GM06990 (cell line): ENCODE data around the gene SPOCK3.

Experiments used
- DNase-seq: peaks from one replicate; pipeline ENCODE4 v3.0.0-alpha.2; 2011; ENCODE audit not compliant: insufficient read length; ENCODE audit errors: extremely low read depth
- H3K27me3 ChIP-seq: replicated peaks from 2 replicates; pipeline ENCODE4 v1.6.0; 2011; ENCODE audit warnings: low read length; ENCODE audit not compliant: control insufficient read depth, insufficient read depth
- H3K36me3 ChIP-seq: 2 replicates; pipeline ENCODE4 v1.5.1; 2011; ENCODE audit warnings: low read length; ENCODE audit not compliant: control insufficient read depth, insufficient read depth
- H3K4me3 ChIP-seq: replicated peaks from 2 replicates; pipeline ENCODE4 v1.5.1; 2011; ENCODE audit warnings: low read depth, mild to moderate bottlenecking, control low read depth, low read length
- TF ChIP-seq, protein P1 (sequence below): IDR thresholded peaks from 2 replicates; pipeline ENCODE4 v1.5.1; 2011; ENCODE audit warnings: low read length, control low read depth, mild to moderate bottlenecking, inconsistent platforms; ENCODE audit not compliant: insufficient read depth, poor library complexity, severe bottlenecking

SPOCK3 gene

DNA sequence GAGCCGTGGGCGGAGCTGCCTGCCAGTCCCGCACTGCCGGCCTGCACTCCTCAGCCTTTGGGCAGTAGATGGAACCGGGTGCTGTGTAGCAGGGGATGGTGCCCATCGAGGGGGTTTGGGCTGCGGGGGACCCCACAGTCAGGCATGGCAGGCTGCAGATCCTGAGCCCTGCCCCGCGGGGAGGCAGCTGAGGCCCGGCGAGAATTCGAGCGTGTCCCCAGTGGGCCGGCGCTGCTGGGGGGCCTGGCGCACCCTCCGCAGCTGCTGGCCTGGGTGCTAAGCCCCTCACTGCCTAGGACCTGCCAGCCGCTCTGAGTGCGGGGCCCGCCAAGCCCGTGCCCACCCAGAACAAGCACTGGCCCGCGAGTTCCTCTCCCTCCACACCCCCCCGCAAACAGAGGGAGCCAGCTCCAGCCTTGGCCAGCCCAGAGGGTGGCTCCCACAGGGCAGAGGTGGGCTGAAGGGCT is 391.5 kb downstream of the SPOCK3 start:
- Histone ChIP-seq H3K4me3 (no peak overlapping the region), H3K27me3 (no peaks in the 10 kb centered on the region), H3K36me3 (no peaks in the 10 kb centered on the region)
- DNase-seq: no peak
- TF ChIP-seq, protein P1, sequence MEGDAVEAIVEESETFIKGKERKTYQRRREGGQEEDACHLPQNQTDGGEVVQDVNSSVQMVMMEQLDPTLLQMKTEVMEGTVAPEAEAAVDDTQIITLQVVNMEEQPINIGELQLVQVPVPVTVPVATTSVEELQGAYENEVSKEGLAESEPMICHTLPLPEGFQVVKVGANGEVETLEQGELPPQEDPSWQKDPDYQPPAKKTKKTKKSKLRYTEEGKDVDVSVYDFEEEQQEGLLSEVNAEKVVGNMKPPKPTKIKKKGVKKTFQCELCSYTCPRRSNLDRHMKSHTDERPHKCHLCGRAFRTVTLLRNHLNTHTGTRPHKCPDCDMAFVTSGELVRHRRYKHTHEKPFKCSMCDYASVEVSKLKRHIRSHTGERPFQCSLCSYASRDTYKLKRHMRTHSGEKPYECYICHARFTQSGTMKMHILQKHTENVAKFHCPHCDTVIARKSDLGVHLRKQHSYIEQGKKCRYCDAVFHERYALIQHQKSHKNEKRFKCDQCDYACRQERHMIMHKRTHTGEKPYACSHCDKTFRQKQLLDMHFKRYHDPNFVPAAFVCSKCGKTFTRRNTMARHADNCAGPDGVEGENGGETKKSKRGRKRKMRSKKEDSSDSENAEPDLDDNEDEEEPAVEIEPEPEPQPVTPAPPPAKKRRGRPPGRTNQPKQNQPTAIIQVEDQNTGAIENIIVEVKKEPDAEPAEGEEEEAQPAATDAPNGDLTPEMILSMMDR: no peak

DNA sequence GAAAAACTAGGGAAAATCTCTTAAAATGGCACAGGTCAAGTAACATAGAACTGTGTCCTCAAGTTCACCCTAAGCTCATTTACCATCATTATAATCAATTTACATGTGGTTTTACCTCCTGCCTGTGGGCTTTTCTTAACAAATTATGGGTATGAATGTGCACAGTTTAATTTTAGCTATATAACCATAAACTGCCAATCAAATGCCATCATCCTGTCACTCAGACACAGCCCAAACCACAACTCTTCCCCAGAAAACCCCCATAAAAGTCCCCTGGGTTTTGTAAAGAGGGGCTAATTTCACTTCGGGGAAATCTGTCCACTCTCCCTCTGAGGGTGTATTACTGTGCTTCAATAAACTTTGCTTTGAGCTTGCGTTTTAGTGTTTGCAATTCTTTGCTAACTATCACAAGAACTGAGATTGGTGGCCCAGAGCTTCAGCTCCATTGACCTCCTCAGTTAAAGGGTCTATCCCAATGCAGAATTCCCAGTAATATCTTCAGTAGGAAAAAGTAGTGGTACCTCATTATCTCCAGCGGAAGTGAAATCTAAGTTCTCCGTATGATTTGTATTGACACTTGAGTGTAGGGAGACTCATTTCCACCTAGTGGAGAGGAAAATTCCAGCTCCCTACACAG is 394.6 kb downstream of the SPOCK3 start:
- DNase-seq: peak; percentile 64
- TF ChIP-seq, protein P1: peak; percentile 13
- no peaks in the 10 kb centered on the region for H3K36me3 ChIP-seq
- no peaks in the 10 kb centered on the region for H3K27me3 ChIP-seq
- H3K4me3 ChIP-seq: no peak overlapping the region

DNA sequence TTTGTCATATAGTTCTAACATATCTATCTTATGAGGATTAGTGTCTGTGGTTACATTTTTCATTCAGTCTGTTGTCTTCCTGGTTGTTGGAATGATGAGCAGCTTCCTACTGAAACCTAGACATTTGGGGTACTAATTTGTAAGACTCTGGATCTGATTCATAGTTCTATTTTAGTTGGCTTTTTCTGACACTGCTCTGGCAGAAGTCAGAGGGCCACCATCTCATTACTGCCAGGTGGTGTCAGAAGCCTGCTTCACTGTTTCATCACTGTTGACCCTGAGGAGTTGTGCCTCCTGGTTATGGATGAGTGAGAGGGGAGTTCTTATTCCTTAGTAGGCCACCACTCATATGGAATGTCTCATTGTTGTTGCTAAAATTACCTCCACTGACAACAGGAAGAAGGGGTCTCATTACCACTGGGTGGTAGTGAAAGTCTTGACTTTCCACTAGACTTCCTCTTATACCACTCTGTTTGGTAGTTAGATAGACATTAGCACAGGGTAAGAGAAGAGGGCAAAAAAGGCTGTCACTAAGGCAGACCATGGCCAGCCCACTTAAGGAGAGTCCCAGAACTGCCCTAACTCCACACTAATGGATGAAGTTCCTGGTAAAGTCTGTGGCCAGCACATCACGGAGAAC is 395.2 kb downstream of the SPOCK3 start:
- TF ChIP-seq, protein P1: no peak
- Histone ChIP-seq H3K27me3 (no peaks in the 10 kb centered on the region), H3K4me3 (no peak overlapping the region)

DNA sequence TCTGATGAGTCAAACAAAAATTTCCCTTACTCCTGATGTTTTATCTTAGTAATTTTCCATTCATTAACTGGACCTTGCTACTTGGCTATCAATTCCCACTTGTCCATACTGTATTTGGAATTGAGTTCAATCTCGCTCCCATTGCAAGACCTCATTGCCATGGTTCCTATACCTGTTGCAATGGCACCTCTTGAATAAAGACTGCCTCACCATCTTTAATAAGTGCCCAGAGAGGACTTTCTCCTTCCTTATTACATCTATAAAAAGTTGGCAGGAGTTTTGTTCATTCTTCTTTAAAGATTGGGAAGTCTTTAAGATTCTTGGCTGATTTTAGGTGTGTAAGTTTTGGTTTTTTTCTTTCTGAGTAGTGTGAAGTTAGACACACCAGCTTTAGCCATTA is 397.4 kb downstream of the SPOCK3 start:
- DNase-seq: no peak
- no peaks in the 10 kb centered on the region for H3K27me3 ChIP-seq
- no peaks in the 10 kb centered on the region for H3K36me3 ChIP-seq
- TF ChIP-seq, protein P1: no peak
- no peak overlapping the region for H3K4me3 ChIP-seq

More for the DNA sequence above, 395.2 kb downstream of the SPOCK3 start:
- peak; percentile 44 for DNase-seq
- H3K36me3 ChIP-seq: no peaks in the 10 kb centered on the region

DNA sequence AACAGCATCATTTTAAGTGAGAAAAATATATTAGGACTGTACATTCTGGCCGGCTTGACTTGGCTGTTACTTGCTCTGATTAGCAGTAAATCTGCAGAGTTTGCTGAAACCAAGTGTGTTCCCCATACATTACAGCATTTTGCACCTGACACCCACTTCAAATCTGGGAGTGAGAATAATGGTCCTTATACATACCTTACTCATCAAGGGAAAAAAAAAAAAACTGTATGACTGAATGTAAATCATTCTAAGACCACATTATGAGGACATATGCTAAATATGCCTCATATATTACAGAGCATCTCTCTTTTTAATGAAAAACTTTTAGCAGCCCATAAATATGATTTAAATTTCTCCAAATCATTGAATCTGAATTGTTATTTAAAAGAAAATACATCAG is 406.7 kb downstream of the SPOCK3 start:
- no peak for DNase-seq
- H3K27me3 ChIP-seq: no peaks in the 10 kb centered on the region
- no peaks in the 10 kb centered on the region for H3K36me3 ChIP-seq
- no peak overlapping the region for H3K4me3 ChIP-seq
- TF ChIP-seq, protein P1: no peak
